ENCODE data around the gene AQP2.
A peak's percentile ranks its signal among the peaks of the same experiment; 100 is the strongest.

The AQP2 gene

DNA sequence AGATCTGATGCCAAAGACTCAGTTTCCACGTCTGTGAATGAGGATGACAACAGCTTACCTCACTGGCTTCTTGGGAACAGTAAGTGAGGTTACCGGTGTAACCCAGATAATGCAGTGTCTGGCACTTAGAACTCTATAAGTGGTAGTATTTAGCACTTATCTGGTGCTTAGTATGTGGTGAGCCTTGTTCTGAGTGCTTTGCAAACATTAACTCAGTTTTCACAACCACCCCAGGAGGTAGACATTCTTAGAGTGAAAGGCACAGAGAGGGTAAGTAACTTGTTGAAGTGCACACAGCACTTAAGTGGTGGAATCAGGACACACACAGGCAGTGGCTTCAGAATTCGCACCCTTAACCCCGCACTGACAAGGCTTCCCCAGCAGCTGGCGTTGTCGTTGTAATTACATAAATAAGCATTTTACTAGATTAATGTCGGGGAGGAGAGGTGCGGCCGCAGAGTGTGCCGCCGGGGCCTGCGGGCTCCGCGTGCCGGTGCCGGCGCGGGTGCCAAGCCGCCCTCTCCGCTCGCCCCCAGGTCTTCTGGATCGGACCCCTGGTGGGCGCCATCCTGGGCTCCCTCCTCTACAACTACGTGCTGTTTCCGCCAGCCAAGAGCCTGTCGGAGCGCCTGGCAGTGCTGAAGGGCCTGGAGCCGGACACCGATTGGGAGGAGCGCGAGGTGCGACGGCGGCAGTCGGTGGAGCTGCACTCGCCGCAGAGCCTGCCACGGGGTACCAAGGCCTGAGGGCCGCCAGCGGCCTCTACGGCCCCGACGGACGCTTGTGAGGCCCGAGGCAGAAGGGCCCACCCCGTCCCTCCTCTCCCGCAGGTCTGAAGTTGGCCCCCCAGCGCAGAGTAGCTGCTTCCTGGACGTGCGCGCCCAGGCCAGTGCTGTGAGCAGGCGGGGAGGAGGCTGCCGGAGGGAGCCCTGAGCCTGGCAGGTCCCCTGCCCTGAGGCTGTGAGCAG is 4.6 kb downstream of the AQP2 start:
- no peak for DNase-seq (ENCODE audit: insufficient read length, low spot score)
- no peak for FAIRE-seq

GRCh38 chr12:49955899-49956662 is 5.5 kb downstream of the AQP2 start:
- DNase-seq (ENCODE audit: insufficient read length, low spot score), result no peak

GRCh38 chr12:49956663-49957569 is 6.4 kb downstream of the AQP2 start:
- FAIRE-seq, result no peak
- DNase-seq (ENCODE audit: insufficient read length, low spot score), result no peak

More at GRCh38 chr12:49955899-49956662, 5.5 kb downstream of the AQP2 start:
- FAIRE-seq, result no peak

- DNase-seq (ENCODE audit: insufficient read length, low spot score) (no peak), FAIRE-seq (no peak)
Measured at GRCh38 chr12:49957570-49957967, 7.0 kb downstream of the AQP2 start.

DNA sequence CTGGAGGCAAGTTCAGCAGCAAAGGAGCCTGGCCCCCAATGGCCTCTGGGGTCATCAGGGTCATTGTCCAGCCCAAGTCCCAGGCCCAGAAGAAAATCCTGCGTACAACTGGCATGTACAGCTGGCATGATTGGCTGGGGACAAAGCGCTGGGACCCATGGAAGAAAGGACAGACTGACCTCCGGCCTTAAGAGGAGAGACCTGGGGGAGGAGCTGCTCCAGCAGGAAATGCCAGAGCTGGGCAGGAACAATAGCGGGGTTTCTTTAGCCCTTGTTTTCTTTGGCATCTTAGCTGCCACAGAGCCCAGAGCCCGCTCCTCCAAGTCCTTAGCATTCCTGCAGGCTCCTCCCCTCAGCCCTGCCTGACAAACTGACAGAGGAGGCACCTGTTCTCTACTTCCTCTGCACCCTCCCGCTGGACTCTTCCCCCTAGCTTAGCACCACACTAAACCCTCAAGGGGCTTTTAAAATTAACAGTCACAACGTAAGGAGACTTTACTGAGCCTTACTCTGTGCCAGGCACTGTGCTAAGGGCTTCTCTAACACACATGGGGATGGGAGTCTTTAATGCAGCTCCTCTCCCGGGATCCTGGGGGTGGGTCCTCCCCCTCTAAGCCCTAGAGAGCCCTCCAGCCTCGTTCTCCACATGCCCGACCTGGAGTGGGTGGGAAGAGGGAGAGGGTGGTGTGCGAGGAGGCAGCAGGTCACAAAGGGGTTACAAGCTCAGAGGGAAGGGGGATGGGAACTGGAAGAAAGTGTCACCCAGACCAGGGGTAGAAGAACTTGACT is 9.3 kb downstream of the AQP2 start:
- no peak for FAIRE-seq
- peak; percentile 74 for DNase-seq (ENCODE audit: insufficient read length, low spot score)

GRCh38 chr12:49960474-49961110 is 10.1 kb downstream of the AQP2 start:
- no peak for DNase-seq (ENCODE audit: insufficient read length, low spot score)
- FAIRE-seq, result no peak

- DNase-seq (ENCODE audit: insufficient read length, low spot score) (no peak), FAIRE-seq (no peak)
Measured at GRCh38 chr12:49961111-49961922, 10.8 kb downstream of the AQP2 start, which contains the start of gene AQP5. AQP5 (plus strand) TSS chr12:49961872; CDS start chr12:49962018, 146 bp downstream.

DNA sequence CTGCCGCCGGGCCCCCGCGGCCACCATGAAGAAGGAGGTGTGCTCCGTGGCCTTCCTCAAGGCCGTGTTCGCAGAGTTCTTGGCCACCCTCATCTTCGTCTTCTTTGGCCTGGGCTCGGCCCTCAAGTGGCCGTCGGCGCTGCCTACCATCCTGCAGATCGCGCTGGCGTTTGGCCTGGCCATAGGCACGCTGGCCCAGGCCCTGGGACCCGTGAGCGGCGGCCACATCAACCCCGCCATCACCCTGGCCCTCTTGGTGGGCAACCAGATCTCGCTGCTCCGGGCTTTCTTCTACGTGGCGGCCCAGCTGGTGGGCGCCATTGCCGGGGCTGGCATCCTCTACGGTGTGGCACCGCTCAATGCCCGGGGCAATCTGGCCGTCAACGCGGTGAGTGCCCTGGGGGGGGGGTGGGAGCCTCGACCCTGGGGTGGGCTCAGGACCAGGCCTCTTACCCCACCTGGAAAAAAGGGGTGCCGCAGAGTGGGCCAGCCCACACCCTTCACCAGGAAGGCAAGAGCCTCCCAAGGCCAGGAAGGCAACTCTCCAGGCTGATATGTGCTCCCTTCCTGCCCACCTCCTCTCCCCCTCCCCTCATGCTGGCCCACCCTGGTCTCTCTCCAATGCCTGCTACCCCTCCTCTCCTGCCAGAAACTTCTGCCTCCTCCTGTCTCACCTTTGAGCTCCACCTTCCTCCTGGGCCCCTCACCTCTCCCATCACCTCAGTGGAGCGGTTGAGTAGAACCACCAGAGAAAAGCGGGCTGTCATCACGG is 11.6 kb downstream of the AQP2 start:
- FAIRE-seq, result no peak
- DNase-seq (ENCODE audit: insufficient read length, low spot score), result no peak

- peak; percentile 76 for DNase-seq (ENCODE audit: insufficient read length, low spot score)
- FAIRE-seq, result peak; percentile 89
Measured at GRCh38 chr12:49962861-49963765, 12.6 kb downstream of the AQP2 start.

DNA sequence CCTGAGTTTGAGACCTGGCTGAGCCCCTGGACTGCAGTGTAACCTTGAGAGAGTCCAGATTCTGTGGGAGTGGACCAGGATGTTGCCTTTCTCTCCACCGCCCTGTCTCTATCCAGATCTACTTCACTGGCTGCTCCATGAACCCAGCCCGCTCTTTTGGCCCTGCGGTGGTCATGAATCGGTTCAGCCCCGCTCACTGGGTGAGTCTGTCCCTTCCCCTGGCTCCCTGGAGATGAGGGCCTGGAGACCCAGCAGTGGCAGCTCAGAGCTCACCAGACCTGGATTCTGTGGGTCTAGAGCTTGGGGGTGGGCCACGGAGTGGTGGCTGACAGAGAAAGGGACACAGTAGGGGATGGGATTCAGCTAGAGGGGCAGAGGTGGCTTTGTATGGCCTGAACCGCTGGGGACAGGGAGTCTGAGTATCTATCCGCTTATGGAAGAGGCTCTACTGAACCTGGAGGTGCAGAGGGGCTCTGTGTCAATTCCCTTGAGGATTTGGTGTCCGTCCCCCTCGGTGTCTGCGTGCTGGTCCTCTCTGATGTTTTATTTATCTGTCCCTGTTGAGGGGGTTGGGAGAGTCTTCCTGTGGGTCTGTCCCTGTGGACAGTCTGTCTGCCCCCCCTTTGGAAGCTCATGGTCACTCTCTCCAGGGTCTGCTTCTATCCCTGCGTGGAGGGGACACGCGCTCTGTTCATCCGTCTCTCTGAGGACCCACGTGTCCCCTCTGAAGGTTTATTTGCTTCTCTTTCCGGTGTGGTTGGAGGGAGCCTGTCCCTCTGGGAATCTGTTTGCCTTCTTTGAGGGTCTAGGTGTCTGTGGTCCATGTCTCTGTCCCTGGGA is 13.7 kb downstream of the AQP2 start:
- DNase-seq (ENCODE audit: insufficient read length, low spot score) (no peak), FAIRE-seq (no peak)

DNA sequence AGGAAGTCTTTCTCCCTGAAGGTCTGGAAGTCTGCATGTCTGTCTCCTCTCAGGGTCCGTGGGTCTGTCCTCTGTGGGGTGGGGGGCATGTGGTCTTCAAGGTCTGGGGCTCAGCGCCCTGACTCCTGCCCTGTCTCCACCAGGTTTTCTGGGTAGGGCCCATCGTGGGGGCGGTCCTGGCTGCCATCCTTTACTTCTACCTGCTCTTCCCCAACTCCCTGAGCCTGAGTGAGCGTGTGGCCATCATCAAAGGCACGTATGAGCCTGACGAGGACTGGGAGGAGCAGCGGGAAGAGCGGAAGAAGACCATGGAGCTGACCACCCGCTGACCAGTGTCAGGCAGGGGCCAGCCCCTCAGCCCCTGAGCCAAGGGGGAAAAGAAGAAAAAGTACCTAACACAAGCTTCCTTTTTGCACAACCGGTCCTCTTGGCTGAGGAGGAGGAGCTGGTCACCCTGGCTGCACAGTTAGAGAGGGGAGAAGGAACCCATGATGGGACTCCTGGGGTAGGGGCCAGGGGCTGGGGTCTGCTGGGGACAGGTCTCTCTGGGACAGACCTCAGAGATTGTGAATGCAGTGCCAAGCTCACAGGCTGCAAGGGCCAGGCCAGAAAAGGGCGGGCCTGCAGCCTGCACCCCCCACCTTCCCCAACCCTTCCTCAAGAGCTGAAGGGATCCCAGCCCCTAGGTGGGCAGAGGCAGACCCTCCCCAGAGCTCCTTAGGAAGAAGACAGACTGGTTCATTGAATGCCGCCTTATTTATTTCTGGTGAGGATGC is 14.5 kb downstream of the AQP2 start:
- DNase-seq (ENCODE audit: insufficient read length, low spot score) (no peak), FAIRE-seq (no peak)

- FAIRE-seq (no peak), DNase-seq (ENCODE audit: insufficient read length, low spot score) (no peak)
Measured at GRCh38 chr12:49965836-49966235, 15.3 kb downstream of the AQP2 start.

GRCh38 chr12:49966511-49967041 is 16.0 kb downstream of the AQP2 start:
- no peak for FAIRE-seq
- no peak for DNase-seq (ENCODE audit: insufficient read length, low spot score)

GRCh38 chr12:49967042-49967776 is 16.7 kb downstream of the AQP2 start:
- DNase-seq (ENCODE audit: insufficient read length, low spot score), result peak; percentile 92
- peak; percentile 97 for FAIRE-seq
